ENCODE results near the gene TUT7.

DNA sequence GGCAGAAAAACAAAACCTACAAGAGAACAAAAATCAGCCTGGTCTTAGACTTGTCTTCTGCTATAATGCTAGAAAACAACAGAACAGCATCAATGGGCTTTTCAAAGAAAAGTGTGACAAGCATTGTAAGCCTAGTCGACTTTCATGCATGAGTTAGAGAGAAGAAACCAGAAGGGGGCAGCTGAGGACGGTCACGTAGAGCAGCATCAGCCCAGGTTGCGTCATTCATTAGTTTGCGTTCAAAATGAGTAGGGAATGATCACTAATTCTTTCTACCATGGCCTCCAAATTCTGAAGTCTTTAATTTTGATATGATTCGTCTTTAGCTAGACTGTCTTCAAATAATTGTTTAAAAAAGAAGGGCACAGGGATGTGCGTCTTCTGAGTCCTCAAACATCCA, 67.2 kb downstream of the TUT7 start:
- TF ChIP-seq, protein P1, sequence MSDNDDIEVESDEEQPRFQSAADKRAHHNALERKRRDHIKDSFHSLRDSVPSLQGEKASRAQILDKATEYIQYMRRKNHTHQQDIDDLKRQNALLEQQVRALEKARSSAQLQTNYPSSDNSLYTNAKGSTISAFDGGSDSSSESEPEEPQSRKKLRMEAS (IDR thresholded peaks at IDR 0.05): no peak
- TF ChIP-seq EP300 (IDR thresholded peaks at IDR 0.05; ENCODE audit: borderline replicate concordance) (no peak), REST (IDR thresholded peaks at IDR 0.05; ENCODE audit: low read depth) (no peak), TAF1 (IDR thresholded peaks at IDR 0.05; ENCODE audit: low read depth) (no peak), CEBPB (IDR thresholded peaks at IDR 0.05) (peak; percentile 49; the same call in 1 of the 2 replicates), RAD21 (IDR thresholded peaks at IDR 0.05; ENCODE audit: low read depth) (no peak), TCF12 (IDR thresholded peaks at IDR 0.05; ENCODE audit: low read depth) (no peak), EGR1 (IDR thresholded peaks at IDR 0.05) (no peak), CREB1 (IDR thresholded peaks at IDR 0.05; ENCODE audit: low read depth) (no peak)
- TF ChIP-seq, protein P2, sequence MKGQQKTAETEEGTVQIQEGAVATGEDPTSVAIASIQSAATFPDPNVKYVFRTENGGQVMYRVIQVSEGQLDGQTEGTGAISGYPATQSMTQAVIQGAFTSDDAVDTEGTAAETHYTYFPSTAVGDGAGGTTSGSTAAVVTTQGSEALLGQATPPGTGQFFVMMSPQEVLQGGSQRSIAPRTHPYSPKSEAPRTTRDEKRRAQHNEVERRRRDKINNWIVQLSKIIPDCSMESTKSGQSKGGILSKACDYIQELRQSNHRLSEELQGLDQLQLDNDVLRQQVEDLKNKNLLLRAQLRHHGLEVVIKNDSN (IDR thresholded peaks at IDR 0.05): no peak
